Neural cell (in vitro differentiated cells): ENCODE results near the gene FOXF1. TPM values are rescaled to one million over a fixed set of nuclear protein-coding genes. Genes with fewer than 3 reads are reported as not detected.

Experiments used
- H2AFZ ChIP-seq: fragments of 200-600, 300-800 bp; sonication (generic), shearing (Covaris generic); 2 replicates; pipeline ENCODE4 v1.6.0; 2014; ENCODE audit warnings: low read depth, mild to moderate bottlenecking, antibody characterized with exemption, low read length, moderate library complexity
- H3F3A ChIP-seq: fragments of 200-600 bp; shearing (Covaris generic); 2 replicates; pipeline ENCODE4 v1.6.1; 2016; ENCODE audit warnings: mild to moderate bottlenecking, moderate library complexity, mixed read lengths, antibody characterized with exemption, low read length; ENCODE audit not compliant: insufficient read depth, poor library complexity, severe bottlenecking
- H3K27ac ChIP-seq: fragments of 200-600, 300-800 bp; sonication (generic), shearing (Covaris generic); 2 replicates; pipeline ENCODE4 v1.5.1; 2014; ENCODE audit warnings: mild to moderate bottlenecking, low read length, moderate library complexity
- H3K27me3 ChIP-seq: fragments of 300-800, 200-600 bp; sonication (generic), shearing (Covaris generic); 2 replicates; pipeline ENCODE4 v1.6.0; 2014; ENCODE audit warnings: mild to moderate bottlenecking, low read depth, low read length, moderate library complexity; ENCODE audit not compliant: insufficient read depth
- H3K36me3 ChIP-seq: fragments of 300-800, 200-600 bp; sonication (generic), shearing (Covaris generic); 2 replicates; pipeline ENCODE4 v1.5.1; 2014; ENCODE audit warnings: mild to moderate bottlenecking, antibody characterized with exemption, low read length, moderate library complexity; ENCODE audit not compliant: insufficient read depth
- H3K4me2 ChIP-seq: fragments of 300-800, 200-600 bp; sonication (generic), shearing (Covaris generic); 2 replicates; pipeline ENCODE4 v1.6.0; 2014; ENCODE audit warnings: mild to moderate bottlenecking, low read length
- H3K4me3 ChIP-seq: fragments of 300-800, 200-600 bp; sonication (generic), shearing (Covaris generic); 2 replicates; pipeline ENCODE4 v1.5.1; 2014; ENCODE audit warnings: mild to moderate bottlenecking, low read length, moderate library complexity
- H3K79me2 ChIP-seq: fragments of 200-600 bp; shearing (Covaris generic); replicated peaks from 2 replicates; pipeline ENCODE4 v1.6.0; 2014; ENCODE audit warnings: mild to moderate bottlenecking, low read length, moderate library complexity; ENCODE audit not compliant: insufficient read depth
- H3K9ac ChIP-seq: fragments of 300-800, 200-600 bp; sonication (generic), shearing (Covaris generic); 2 replicates; pipeline ENCODE4 v1.6.1; 2016; ENCODE audit warnings: mild to moderate bottlenecking, low read length, mixed read lengths
- H3K9me2 ChIP-seq: fragments of 200-600 bp; shearing (Covaris generic); 2 replicates; pipeline ENCODE4 v1.6.1; 2016; ENCODE audit warnings: mild to moderate bottlenecking, low read length, mixed read lengths; ENCODE audit not compliant: insufficient read depth
- H3K9me3 ChIP-seq: fragments of 200-600, 300-800 bp; sonication (generic), shearing (Covaris generic); 2 replicates; pipeline ENCODE4 v1.6.1; 2016; ENCODE audit warnings: mild to moderate bottlenecking, mixed run types, low read length, moderate library complexity, mixed read lengths
- H4K20me1 ChIP-seq: fragments of 200-600 bp; shearing (Covaris generic); 2 replicates; pipeline ENCODE4 v1.6.1; 2016; ENCODE audit warnings: mild to moderate bottlenecking, mixed run types; ENCODE audit not compliant: insufficient read depth
- CTCF ChIP-seq: fragments of 450-650 bp; IDR thresholded peaks from 2 replicates; pipeline ENCODE4 v1.5.1; 2014; ENCODE audit warnings: antibody characterized with exemption, mild to moderate bottlenecking, moderate library complexity; ENCODE audit not compliant: poor library complexity, severe bottlenecking
- EP300 ChIP-seq: fragments of 450-650 bp; conservative IDR thresholded peaks from 2 replicates; pipeline ENCODE4 v1.6.1; 2014; ENCODE audit warnings: antibody characterized with exemption, mild to moderate bottlenecking, moderate library complexity; ENCODE audit not compliant: poor library complexity, severe bottlenecking
- EZH2 ChIP-seq: fragments of 200-600, 300-800 bp; shearing (Covaris generic), sonication (generic); IDR thresholded peaks from 2 replicates; pipeline ENCODE4 v1.6.1; 2014; ENCODE audit warnings: antibody characterized with exemption, low read length, borderline replicate concordance, mild to moderate bottlenecking; ENCODE audit not compliant: insufficient read depth, poor library complexity, severe bottlenecking
- MXI1 ChIP-seq: fragments of 450-650 bp; conservative IDR thresholded peaks from 2 replicates; pipeline ENCODE4 v1.6.1; 2014; ENCODE audit warnings: antibody characterized with exemption, mild to moderate bottlenecking; ENCODE audit not compliant: poor library complexity, severe bottlenecking
- POLR2AphosphoS5 ChIP-seq: IDR thresholded peaks from 2 replicates; pipeline ENCODE4 v1.6.1; 2012
- RAD21 ChIP-seq: fragments of 450-650 bp; conservative IDR thresholded peaks from 2 replicates; pipeline ENCODE4 v1.6.1; 2014; ENCODE audit warnings: antibody characterized with exemption, mild to moderate bottlenecking, moderate library complexity
- SMC3 ChIP-seq: fragments of 450-650 bp; conservative IDR thresholded peaks from 2 replicates; pipeline ENCODE4 v1.6.1; 2014; ENCODE audit warnings: antibody characterized with exemption, mild to moderate bottlenecking, moderate library complexity; ENCODE audit not compliant: poor library complexity
- TAF1 ChIP-seq: IDR thresholded peaks from 2 replicates; pipeline ENCODE4 v1.6.1; 2012; ENCODE audit warnings: low read depth
- polyA plus RNA-seq: library from polyadenylated mRNA; depleted of rRNA; stranded (reverse); fragments of >200 nt; gene quantifications from 2 replicates; pipeline ENCODE4 v1.2.3, GENCODE V29; 2014
- TF ChIP-seq, protein P1 (sequence below): IDR thresholded peaks from 2 replicates; pipeline ENCODE4 v1.6.1; 2012; ENCODE audit warnings: borderline replicate concordance

FOXF1 gene
- polyA plus RNA-seq, 1 donor from 2014 or later, result not detected

DNA sequence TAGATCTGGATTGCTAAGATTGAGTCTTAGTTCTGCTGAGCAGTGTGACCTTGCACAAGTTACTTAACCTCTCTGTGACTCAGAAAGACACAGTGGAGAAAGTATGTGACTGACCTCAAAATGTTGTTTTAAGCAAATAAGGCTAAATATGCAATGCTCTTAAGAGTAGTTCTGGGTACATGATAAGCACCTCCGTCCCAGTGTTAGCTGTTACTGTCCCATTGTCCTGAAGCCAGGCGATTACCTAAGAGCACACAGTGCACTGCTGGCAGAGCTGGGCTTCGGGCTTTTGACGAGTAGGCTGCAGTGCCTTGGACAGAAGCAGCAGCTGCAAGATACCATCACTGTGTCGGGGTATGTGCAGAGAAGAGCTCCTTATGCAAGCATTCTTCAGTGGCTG is 32.7 kb upstream of the FOXF1 start:
- Histone ChIP-seq H3K9me2 (no peaks in the 10 kb centered on the region), H4K20me1 (no peaks in the 10 kb centered on the region), H2AFZ (no peak overlapping the region), H3K27ac (no peak overlapping the region), H3K36me3 (no peaks in the 10 kb centered on the region), H3K27me3 (no peaks in the 10 kb centered on the region), H3F3A (no peaks in the 10 kb centered on the region), H3K4me3 (no peak overlapping the region), H3K4me2 (no peak overlapping the region), H3K79me2 (no peaks in the 10 kb centered on the region), H3K9me3 (peaks cover 1% of the 10 kb centered on the region), H3K9ac (no peak overlapping the region)
- TF ChIP-seq SMC3, result no peak
- no peak for TF ChIP-seq RAD21
- TF ChIP-seq, protein P1, sequence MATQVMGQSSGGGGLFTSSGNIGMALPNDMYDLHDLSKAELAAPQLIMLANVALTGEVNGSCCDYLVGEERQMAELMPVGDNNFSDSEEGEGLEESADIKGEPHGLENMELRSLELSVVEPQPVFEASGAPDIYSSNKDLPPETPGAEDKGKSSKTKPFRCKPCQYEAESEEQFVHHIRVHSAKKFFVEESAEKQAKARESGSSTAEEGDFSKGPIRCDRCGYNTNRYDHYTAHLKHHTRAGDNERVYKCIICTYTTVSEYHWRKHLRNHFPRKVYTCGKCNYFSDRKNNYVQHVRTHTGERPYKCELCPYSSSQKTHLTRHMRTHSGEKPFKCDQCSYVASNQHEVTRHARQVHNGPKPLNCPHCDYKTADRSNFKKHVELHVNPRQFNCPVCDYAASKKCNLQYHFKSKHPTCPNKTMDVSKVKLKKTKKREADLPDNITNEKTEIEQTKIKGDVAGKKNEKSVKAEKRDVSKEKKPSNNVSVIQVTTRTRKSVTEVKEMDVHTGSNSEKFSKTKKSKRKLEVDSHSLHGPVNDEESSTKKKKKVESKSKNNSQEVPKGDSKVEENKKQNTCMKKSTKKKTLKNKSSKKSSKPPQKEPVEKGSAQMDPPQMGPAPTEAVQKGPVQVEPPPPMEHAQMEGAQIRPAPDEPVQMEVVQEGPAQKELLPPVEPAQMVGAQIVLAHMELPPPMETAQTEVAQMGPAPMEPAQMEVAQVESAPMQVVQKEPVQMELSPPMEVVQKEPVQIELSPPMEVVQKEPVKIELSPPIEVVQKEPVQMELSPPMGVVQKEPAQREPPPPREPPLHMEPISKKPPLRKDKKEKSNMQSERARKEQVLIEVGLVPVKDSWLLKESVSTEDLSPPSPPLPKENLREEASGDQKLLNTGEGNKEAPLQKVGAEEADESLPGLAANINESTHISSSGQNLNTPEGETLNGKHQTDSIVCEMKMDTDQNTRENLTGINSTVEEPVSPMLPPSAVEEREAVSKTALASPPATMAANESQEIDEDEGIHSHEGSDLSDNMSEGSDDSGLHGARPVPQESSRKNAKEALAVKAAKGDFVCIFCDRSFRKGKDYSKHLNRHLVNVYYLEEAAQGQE, result no peak
- no peak for TF ChIP-seq POLR2AphosphoS5
- TF ChIP-seq EZH2, result no peak
- TF ChIP-seq CTCF, result no peak
- no peak for TF ChIP-seq EP300
- no peak for TF ChIP-seq MXI1
- no peak for TF ChIP-seq TAF1

- H3K27me3 ChIP-seq, result no peaks in the 10 kb centered on the region
- H3K36me3 ChIP-seq, result no peaks in the 10 kb centered on the region
- no peaks in the 10 kb centered on the region for H3K79me2 ChIP-seq
- no peak overlapping the region for H3K4me3 ChIP-seq
- no peaks in the 10 kb centered on the region for H3K9me2 ChIP-seq
- H3K4me2 ChIP-seq, result no peak overlapping the region
- no peak for TF ChIP-seq TAF1
- TF ChIP-seq EZH2, result no peak
- TF ChIP-seq CTCF, result no peak
- TF ChIP-seq POLR2AphosphoS5, result no peak
- TF ChIP-seq, protein P1, result no peak
- no peak for TF ChIP-seq MXI1
- TF ChIP-seq RAD21, result no peak
- no peak for TF ChIP-seq EP300
- TF ChIP-seq SMC3, result no peak
- no peaks in the 10 kb centered on the region for H3F3A ChIP-seq
- H3K27ac ChIP-seq, result no peak overlapping the region
- H2AFZ ChIP-seq, result no peak overlapping the region
- H3K9ac ChIP-seq, result no peak overlapping the region
- no peaks in the 10 kb centered on the region for H3K9me3 ChIP-seq
- H4K20me1 ChIP-seq, result no peaks in the 10 kb centered on the region
These were observed 31.5 kb upstream of the FOXF1 start for GRCh38 chr16:86478779-86479178.
